ENCODE results near the gene ZNF664.

Gene ZNF664

GRCh38 chr12:123958462-123958861, 14.6 kb upstream of the ZNF664 start:
- no CpG with 5 or more reads among the region's 8 CpGs for WGBS, 2 donors (ENCODE audit: extremely low coverage in 2 of 2, insufficient read length in 2 of 2, insufficient replicate concordance in 1 of 2)
- no peak overlapping the region for H3K9ac ChIP-seq (ENCODE audit: low read depth, low read length, poor library complexity)
- no peaks in the 10 kb centered on the region for H3K79me1 ChIP-seq (ENCODE audit: low read depth, low read length)
- H3K18ac ChIP-seq (ENCODE audit: low read length), result no peak overlapping the region
- no peak overlapping the region for H2BK120ac ChIP-seq (ENCODE audit: low read depth, low read length)
- no peak overlapping the region for H4K91ac ChIP-seq (ENCODE audit: low read depth, low read length, poor library complexity)
- no peak overlapping the region for H3K4me3 ChIP-seq (ENCODE audit: low read length in 2 of 2)
- no peak overlapping the region for H2BK5ac ChIP-seq (ENCODE audit: low read length)
- H2AFZ ChIP-seq (ENCODE audit: low read length), result no peak overlapping the region
- no peak for DNase-seq (ENCODE audit: low spot score)
- H3K9me3 ChIP-seq (replicated peaks in 1 of 2; ENCODE audit: control insufficient read depth in 2 of 2, insufficient read depth in 1 of 2, low read depth in 1 of 2, low read length in 2 of 2), result no peaks in the 10 kb centered on the region
- H4K8ac ChIP-seq (ENCODE audit: low read depth, low read length), result no peak overlapping the region
- peaks cover 0 to 2% of the 10 kb centered on the region in 2 donors for H3K36me3 ChIP-seq (replicated peaks in 1 of 2; ENCODE audit: control insufficient read depth in 2 of 2, insufficient read depth in 2 of 2, low read length in 2 of 2)
- H3K27me3 ChIP-seq (ENCODE audit: control insufficient read depth in 3 of 3, insufficient read depth in 3 of 3, low read depth in 1 of 3, low read length in 3 of 3), result peaks cover 0 to 2% (median 0%) of the 10 kb centered on the region in 3 experiments
- H3K4ac ChIP-seq (ENCODE audit: low read length), result no peak overlapping the region
- no peak overlapping the region for H3K27ac ChIP-seq (replicated peaks; ENCODE audit: low read length)
- H3K4me1 ChIP-seq (ENCODE audit: control insufficient read depth in 2 of 2, insufficient read depth in 1 of 2, low read depth in 1 of 2, low read length in 2 of 2), result peaks cover 0 to 8% of the 10 kb centered on the region in 2 donors
- H3K14ac ChIP-seq (ENCODE audit: low read length), result no peak overlapping the region
- H2BK15ac ChIP-seq (ENCODE audit: low read length), result no peak overlapping the region
- no peak overlapping the region for H3K4me2 ChIP-seq (ENCODE audit: insufficient read depth, low read length, poor library complexity, severe bottlenecking)
- H2BK12ac ChIP-seq (ENCODE audit: low read length), result no peak overlapping the region
- no peak overlapping the region for H3K23ac ChIP-seq (ENCODE audit: low read depth, low read length, poor library complexity)
- H2AK5ac ChIP-seq (ENCODE audit: low read depth, low read length), result no peak overlapping the region

GRCh38 chr12:123958876-123959275, 14.1 kb upstream of the ZNF664 start:
- no peak overlapping the region for H2AFZ ChIP-seq (ENCODE audit: low read length)
- no peaks in the 10 kb centered on the region for H3K79me1 ChIP-seq (ENCODE audit: low read depth, low read length)
- H3K36me3 ChIP-seq (replicated peaks in 1 of 2; ENCODE audit: control insufficient read depth in 2 of 2, insufficient read depth in 2 of 2, low read length in 2 of 2), result peaks cover 0 to 2% of the 10 kb centered on the region in 2 donors
- no peaks in the 10 kb centered on the region for H3K9me3 ChIP-seq (replicated peaks in 1 of 2; ENCODE audit: control insufficient read depth in 2 of 2, insufficient read depth in 1 of 2, low read depth in 1 of 2, low read length in 2 of 2)
- DNase-seq (ENCODE audit: low spot score), result no peak
- no peak overlapping the region for H2BK12ac ChIP-seq (ENCODE audit: low read length)
- H3K4ac ChIP-seq (ENCODE audit: low read length), result no peak overlapping the region
- no peak overlapping the region for H2BK15ac ChIP-seq (ENCODE audit: low read length)
- H2BK120ac ChIP-seq (ENCODE audit: low read depth, low read length), result no peak overlapping the region
- H3K27ac ChIP-seq (replicated peaks; ENCODE audit: low read length), result no peak overlapping the region
- no peak overlapping the region for H3K18ac ChIP-seq (ENCODE audit: low read length)
- no peak overlapping the region for H4K8ac ChIP-seq (ENCODE audit: low read depth, low read length)
- no peak overlapping the region for H3K4me2 ChIP-seq (ENCODE audit: insufficient read depth, low read length, poor library complexity, severe bottlenecking)
- no peak overlapping the region for H3K14ac ChIP-seq (ENCODE audit: low read length)
- no peak overlapping the region for H2BK5ac ChIP-seq (ENCODE audit: low read length)
- no peak overlapping the region for H3K4me3 ChIP-seq (ENCODE audit: low read length in 2 of 2)
- H3K27me3 ChIP-seq (ENCODE audit: control insufficient read depth in 3 of 3, insufficient read depth in 3 of 3, low read depth in 1 of 3, low read length in 3 of 3), result peaks cover 0 to 2% (median 0%) of the 10 kb centered on the region in 3 experiments
- no peak overlapping the region for H2AK5ac ChIP-seq (ENCODE audit: low read depth, low read length)
- no peak overlapping the region for H3K9ac ChIP-seq (ENCODE audit: low read depth, low read length, poor library complexity)
- no peak overlapping the region for H4K91ac ChIP-seq (ENCODE audit: low read depth, low read length, poor library complexity)
- H3K4me1 ChIP-seq (ENCODE audit: control insufficient read depth in 2 of 2, insufficient read depth in 1 of 2, low read depth in 1 of 2, low read length in 2 of 2), result peaks cover 0 to 8% of the 10 kb centered on the region in 2 donors
- no CpG with 5 or more reads among the region's 9 CpGs for WGBS, 2 donors (ENCODE audit: extremely low coverage in 2 of 2, insufficient read length in 2 of 2, insufficient replicate concordance in 1 of 2)
- no peak overlapping the region for H3K23ac ChIP-seq (ENCODE audit: low read depth, low read length, poor library complexity)

- H2BK5ac ChIP-seq (ENCODE audit: low read length), result no peak overlapping the region
- H3K4me3 ChIP-seq (ENCODE audit: low read length in 2 of 2), result no peak overlapping the region
These were observed 12.8 kb upstream of the ZNF664 start for GRCh38 chr12:123960029-123960735.

GRCh38 chr12:123960856-123961255, 12.2 kb upstream of the ZNF664 start:
- Histone ChIP-seq H3K36me3 (replicated peaks in 1 of 2; ENCODE audit: control insufficient read depth in 2 of 2, insufficient read depth in 2 of 2, low read length in 2 of 2) (peaks cover 2 to 3% of the 10 kb centered on the region in 2 donors), H2BK15ac (ENCODE audit: low read length) (no peak overlapping the region), H4K91ac (ENCODE audit: low read depth, low read length, poor library complexity) (no peak overlapping the region), H3K79me1 (ENCODE audit: low read depth, low read length) (no peaks in the 10 kb centered on the region), H4K8ac (ENCODE audit: low read depth, low read length) (no peak overlapping the region), H3K4ac (ENCODE audit: low read length) (no peak overlapping the region), H3K9ac (ENCODE audit: low read depth, low read length, poor library complexity) (no peak overlapping the region), H3K23ac (ENCODE audit: low read depth, low read length, poor library complexity) (no peak overlapping the region), H2BK120ac (ENCODE audit: low read depth, low read length) (no peak overlapping the region), H3K27me3 (ENCODE audit: control insufficient read depth in 3 of 3, insufficient read depth in 3 of 3, low read depth in 1 of 3, low read length in 3 of 3) (peaks cover 0 to 2% (median 0%) of the 10 kb centered on the region in 3 experiments), H3K14ac (ENCODE audit: low read length) (no peak overlapping the region), H2AK5ac (ENCODE audit: low read depth, low read length) (no peak overlapping the region), H2BK5ac (ENCODE audit: low read length) (no peak overlapping the region), H3K4me2 (ENCODE audit: insufficient read depth, low read length, poor library complexity, severe bottlenecking) (no peak overlapping the region), H2BK12ac (ENCODE audit: low read length) (no peak overlapping the region), H2AFZ (ENCODE audit: low read length) (no peak overlapping the region), H3K18ac (ENCODE audit: low read length) (no peak overlapping the region), H3K4me1 (ENCODE audit: control insufficient read depth in 2 of 2, insufficient read depth in 1 of 2, low read depth in 1 of 2, low read length in 2 of 2) (peaks cover 0 to 8% of the 10 kb centered on the region in 2 donors), H3K9me3 (replicated peaks in 1 of 2; ENCODE audit: control insufficient read depth in 2 of 2, insufficient read depth in 1 of 2, low read depth in 1 of 2, low read length in 2 of 2) (no peaks in the 10 kb centered on the region), H3K4me3 (ENCODE audit: low read length in 2 of 2) (no peak overlapping the region), H3K27ac (replicated peaks; ENCODE audit: low read length) (no peak overlapping the region)
- no CpG with 5 or more reads among the region's 4 CpGs for WGBS, 2 donors (ENCODE audit: extremely low coverage in 2 of 2, insufficient read length in 2 of 2, insufficient replicate concordance in 1 of 2)
- DNase-seq (ENCODE audit: low spot score), result no peak

More at GRCh38 chr12:123960029-123960735, 12.8 kb upstream of the ZNF664 start:
- Histone ChIP-seq H3K36me3 (replicated peaks in 1 of 2; ENCODE audit: control insufficient read depth in 2 of 2, insufficient read depth in 2 of 2, low read length in 2 of 2) (peaks cover 0 to 2% of the 10 kb centered on the region in 2 donors), H3K23ac (ENCODE audit: low read depth, low read length, poor library complexity) (no peak overlapping the region), H2BK12ac (ENCODE audit: low read length) (no peak overlapping the region), H2AK5ac (ENCODE audit: low read depth, low read length) (no peak overlapping the region), H3K27me3 (ENCODE audit: control insufficient read depth in 3 of 3, insufficient read depth in 3 of 3, low read depth in 1 of 3, low read length in 3 of 3) (peaks cover 0 to 2% (median 0%) of the 10 kb centered on the region in 3 experiments), H3K18ac (ENCODE audit: low read length) (no peak overlapping the region), H3K14ac (ENCODE audit: low read length) (no peak overlapping the region), H3K4ac (ENCODE audit: low read length) (no peak overlapping the region), H3K79me1 (ENCODE audit: low read depth, low read length) (no peaks in the 10 kb centered on the region), H4K8ac (ENCODE audit: low read depth, low read length) (no peak overlapping the region), H3K9me3 (replicated peaks in 1 of 2; ENCODE audit: control insufficient read depth in 2 of 2, insufficient read depth in 1 of 2, low read depth in 1 of 2, low read length in 2 of 2) (no peaks in the 10 kb centered on the region), H2BK15ac (ENCODE audit: low read length) (no peak overlapping the region), H2BK120ac (ENCODE audit: low read depth, low read length) (no peak overlapping the region), H3K9ac (ENCODE audit: low read depth, low read length, poor library complexity) (no peak overlapping the region), H3K4me2 (ENCODE audit: insufficient read depth, low read length, poor library complexity, severe bottlenecking) (no peak overlapping the region), H4K91ac (ENCODE audit: low read depth, low read length, poor library complexity) (no peak overlapping the region), H3K4me1 (ENCODE audit: control insufficient read depth in 2 of 2, insufficient read depth in 1 of 2, low read depth in 1 of 2, low read length in 2 of 2) (peaks cover 0 to 8% of the 10 kb centered on the region in 2 donors), H2AFZ (ENCODE audit: low read length) (no peak overlapping the region), H3K27ac (replicated peaks; ENCODE audit: low read length) (no peak overlapping the region)
- no CpG with 5 or more reads among the region's 9 CpGs for WGBS, 2 donors (ENCODE audit: extremely low coverage in 2 of 2, insufficient read length in 2 of 2, insufficient replicate concordance in 1 of 2)
- no peak for DNase-seq (ENCODE audit: low spot score)

Measured in neuronal stem cell (in vitro differentiated cells).